ENCODE data around the gene HOXC13. TPM values are rescaled to one million over a fixed set of nuclear protein-coding genes. Genes with fewer than 3 reads are reported as not detected.

HOXC13 gene
- total RNA-seq, 1 experiment from 2014 or later: 4.9 TPM

DNA sequence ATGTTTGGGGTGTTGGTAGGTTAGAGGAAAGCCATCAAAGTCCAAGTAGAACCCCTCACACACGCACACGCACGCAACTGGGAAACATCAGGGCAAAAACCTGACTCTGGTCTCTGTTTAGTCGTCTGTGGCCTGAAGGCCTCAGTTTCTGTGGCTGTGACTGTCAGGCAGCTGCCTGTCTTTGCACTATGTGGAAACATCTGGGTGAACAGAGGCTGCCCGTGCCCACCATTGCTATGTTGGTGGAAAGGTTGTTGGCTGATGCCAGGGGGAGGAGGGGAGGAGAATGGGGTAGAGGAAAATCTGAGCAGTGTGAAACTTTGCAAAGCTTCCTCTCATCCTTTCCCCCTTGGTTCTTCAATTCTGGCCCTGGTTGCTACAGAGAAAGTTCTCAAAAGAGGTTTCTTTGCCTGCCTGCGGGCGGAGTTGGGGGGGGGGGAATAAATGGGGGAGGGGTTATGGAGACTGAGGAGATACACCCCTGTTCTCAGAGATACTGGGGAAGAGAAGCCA, 53.8 kb downstream of the HOXC13 start:
- DNase-seq (ENCODE audit: extremely low read depth, low read depth): no peak

GRCh38 chr12:53993162-53994008, 54.8 kb downstream of the HOXC13 start:
- DNase-seq (ENCODE audit: extremely low read depth, low read depth): no peak

DNA sequence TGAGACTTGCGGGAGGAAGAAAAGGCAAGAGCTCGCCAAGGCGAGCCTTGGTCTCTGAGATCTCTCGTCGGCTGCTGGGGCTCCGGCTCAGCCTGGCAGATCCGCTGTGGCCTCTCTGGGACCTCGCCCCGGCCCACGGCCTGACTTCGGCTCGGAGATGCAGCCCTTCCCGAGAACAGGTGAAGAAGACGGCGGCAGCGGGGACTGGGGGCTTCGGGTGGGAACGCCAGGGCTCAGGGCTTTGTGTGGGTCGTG, 55.3 kb downstream of the HOXC13 start:
- DNase-seq (ENCODE audit: extremely low read depth, low read depth): no peak

- no peak for DNase-seq (ENCODE audit: extremely low read depth, low read depth)
Measured at GRCh38 chr12:53994264-53995001, 55.8 kb downstream of the HOXC13 start.

- peak; percentile 2 for DNase-seq (ENCODE audit: extremely low read depth, low read depth)
Measured at GRCh38 chr12:53995002-53995377, 56.4 kb downstream of the HOXC13 start.

- DNase-seq (ENCODE audit: extremely low read depth, low read depth): peak; percentile 51
Measured at GRCh38 chr12:53995378-53996239, 57.0 kb downstream of the HOXC13 start.

Small RNA genes within 50 kb of the gene (small RNA-seq; reads per million reads assigned to genes)
- 0 reads per million in 2 experiments for gene AC012531.3
- gene AC012531.4: 0 reads per million in 2 experiments
- gene MIR196A2: 1.7 to 41.3 reads per million in 2 experiments
- gene RF01905: 0 reads per million in 2 experiments
- 0 reads per million in 2 experiments for gene RF01906

Other genes with a start within 250 kb of the HOXC13 start
- 27.1 and 34.1 TPM in 2 replicates for gene CALCOCO1, start 211.4 kb upstream of the HOXC13 start, total RNA-seq (2014; rRNA removed; shearing (Covaris generic))
- not detected in 2 replicates for gene CISTR, start 186.9 kb upstream of the HOXC13 start, total RNA-seq (2014; rRNA removed; shearing (Covaris generic))
- not detected in 2 replicates for gene HOXC12, start 16.1 kb downstream of the HOXC13 start, total RNA-seq (2014; rRNA removed; shearing (Covaris generic))
- gene HOXC11, start 34.3 kb downstream of the HOXC13 start, total RNA-seq (2014; rRNA removed; shearing (Covaris generic)): 0.29 and 0.42 TPM in 2 replicates
- gene HOTAIR, start 36.1 kb downstream of the HOXC13 start, total RNA-seq (2014; rRNA removed; shearing (Covaris generic)): 0.17 TPM in 1 of 2 replicates, not detected in the other
- gene HOXC10, start 46.3 kb downstream of the HOXC13 start, total RNA-seq (2014; rRNA removed; shearing (Covaris generic)): 0.59 TPM in 1 of 2 replicates, not detected in the other
- gene HOXC9, start 61.3 kb downstream of the HOXC13 start, total RNA-seq (2014; rRNA removed; shearing (Covaris generic)): 3.7 and 3.8 TPM in 2 replicates
- gene HOXC8, start 70.2 kb downstream of the HOXC13 start, total RNA-seq (2014; rRNA removed; shearing (Covaris generic)): 1.3 and 1.7 TPM in 2 replicates
- 0.89 and 1.4 TPM in 2 replicates for gene HOXC6, start 89.6 kb downstream of the HOXC13 start, total RNA-seq (2014; rRNA removed; shearing (Covaris generic))
- gene HOXC5, start 94.2 kb downstream of the HOXC13 start, total RNA-seq (2014; rRNA removed; shearing (Covaris generic)): 0.07 and 0.20 TPM in 2 replicates
- 0.12 TPM in 1 of 2 replicates, not detected in the other for gene HOXC4, start 115.0 kb downstream of the HOXC13 start, total RNA-seq (2014; rRNA removed; shearing (Covaris generic))

Measured in NCI-H460 (cell line).